Caco-2 (cell line): ENCODE results near the gene ZBTB5. TPM values are rescaled to one million over a fixed set of nuclear protein-coding genes. Genes with fewer than 3 reads are reported as not detected.
"Not testable (repeated sequence)": the region's sequence is repeated elsewhere in the genome, so short reads cannot be mapped to it uniquely, and the experiment has no call there.

Experiments
- Bru-seq: library from RNA; stranded (reverse); fragments of 400-500 nt; gene quantifications from one replicate; lab custom pipeline; 2021; lab: Mats Ljungman, UMichigan
- BruChase-seq, 2 experiments: library from RNA; stranded (reverse); fragments of 400-500 nt; gene quantifications; one replicate each; lab custom pipeline; 2021; lab: Mats Ljungman, UMichigan
- BruUV-seq: library from RNA; stranded (reverse); fragments of 400-500 nt; replicated peaks from 2 replicates; lab custom pipeline; 2021; lab: Mats Ljungman, UMichigan
- CTCF ChIA-PET: fragments of 300-600 bp; sonication (Branson Sonifier 250); formaldehyde crosslinking; loops from one replicate; lab custom pipeline; 2022; ENCODE audit warnings: antibody characterized with exemption; lab: Charles Lee
- POLR2A ChIA-PET: fragments of 300-600 bp; sonication (Branson Sonifier 250); formaldehyde crosslinking; loops from one replicate; lab custom pipeline; 2022; ENCODE audit warnings: antibody characterized with exemption; lab: Charles Lee
- DNase-seq, 2 experiments: peaks; one replicate each; pipeline versions ENCODE4 v3.0.0 to v3.0.0-alpha.2; 2020 to 2022
- H3K27me3 ChIP-seq: replicated peaks from 2 replicates; pipeline ENCODE4 v1.6.0; 2011; ENCODE audit warnings: low read length; ENCODE audit not compliant: control insufficient read depth, insufficient read depth
- H3K36me3 ChIP-seq: 2 replicates; pipeline ENCODE4 v1.5.1; 2011; ENCODE audit warnings: low read length; ENCODE audit not compliant: control insufficient read depth, insufficient read depth
- H3K4me1 ChIP-seq: fragments of 250-450 bp; sonication (Bioruptor Pico); 2 replicates; pipeline ENCODE4 v1.5.1; 2020; ENCODE audit warnings: mild to moderate bottlenecking
- H3K4me3 ChIP-seq: 2 replicates; pipeline ENCODE4 v1.5.1; 2011; ENCODE audit warnings: low read depth, mild to moderate bottlenecking, control low read depth, low read length
- H3K9me3 ChIP-seq: fragments of 250-450 bp; sonication (Bioruptor Pico); 2 replicates; pipeline ENCODE4 v1.5.1; 2020; ENCODE audit warnings: mild to moderate bottlenecking, moderate library complexity
- H3K27ac Mint-ChIP-seq: one replicate; pipeline ENCODE4 v1.8.0; 2022; ENCODE audit warnings: mixed read lengths; ENCODE audit not compliant: unreplicated experiment
- H3K27me3 Mint-ChIP-seq: one replicate; pipeline ENCODE4 v1.8.0; 2022; ENCODE audit warnings: mixed read lengths; ENCODE audit not compliant: insufficient read depth, unreplicated experiment
- H3K36me3 Mint-ChIP-seq: one replicate; pipeline ENCODE4 v1.8.0; 2022; ENCODE audit warnings: mild to moderate bottlenecking, mixed read lengths; ENCODE audit not compliant: insufficient read depth, unreplicated experiment
- H3K4me1 Mint-ChIP-seq: one replicate; pipeline ENCODE4 v1.8.0; 2022; ENCODE audit warnings: low read depth, mixed read lengths; ENCODE audit not compliant: unreplicated experiment
- H3K4me3 Mint-ChIP-seq: one replicate; pipeline ENCODE4 v1.8.0; 2022; ENCODE audit warnings: mild to moderate bottlenecking, moderate library complexity, mixed read lengths; ENCODE audit not compliant: unreplicated experiment
- H3K9me3 Mint-ChIP-seq: one replicate; pipeline ENCODE4 v1.8.0; 2022; ENCODE audit warnings: mixed read lengths; ENCODE audit not compliant: unreplicated experiment
- CTCF ChIP-seq, 2 experiments: fragments of 200-600 bp in 1 of 2; IDR thresholded peaks; 1 replicate in 1 of 2; 2 replicates in 1 of 2; pipeline versions ENCODE4 v1.5.1 to v1.8.0; 2011 to 2022; ENCODE audit warnings: antibody characterized with exemption in 1 of 2, control low read depth in 1 of 2, inconsistent platforms in 1 of 2, low read depth in 1 of 2, low read length in 1 of 2, mild to moderate bottlenecking in 1 of 2, moderate library complexity in 1 of 2; ENCODE audit not compliant: insufficient read depth in 1 of 2, severe bottlenecking in 1 of 2, unreplicated experiment in 1 of 2
- intact Hi-C: fragments of 100-400 bp; cut with micrococcal nuclease; formaldehyde crosslinking; loops from one replicate; pipeline ENCODE4 v1.10.0; 2022; ENCODE audit not compliant: unreplicated experiment
- long read RNA-seq: library from polyadenylated mRNA; stranded (forward); transcript quantifications from one replicate; pipeline ENCODE4 v2.0.0, GENCODE V29; 2022
- total RNA-seq: library from RNA; stranded (reverse); gene quantifications from 2 replicates; pipeline ENCODE4 v1.2.3, GENCODE V29; 2022

Gene ZBTB5, protein sequence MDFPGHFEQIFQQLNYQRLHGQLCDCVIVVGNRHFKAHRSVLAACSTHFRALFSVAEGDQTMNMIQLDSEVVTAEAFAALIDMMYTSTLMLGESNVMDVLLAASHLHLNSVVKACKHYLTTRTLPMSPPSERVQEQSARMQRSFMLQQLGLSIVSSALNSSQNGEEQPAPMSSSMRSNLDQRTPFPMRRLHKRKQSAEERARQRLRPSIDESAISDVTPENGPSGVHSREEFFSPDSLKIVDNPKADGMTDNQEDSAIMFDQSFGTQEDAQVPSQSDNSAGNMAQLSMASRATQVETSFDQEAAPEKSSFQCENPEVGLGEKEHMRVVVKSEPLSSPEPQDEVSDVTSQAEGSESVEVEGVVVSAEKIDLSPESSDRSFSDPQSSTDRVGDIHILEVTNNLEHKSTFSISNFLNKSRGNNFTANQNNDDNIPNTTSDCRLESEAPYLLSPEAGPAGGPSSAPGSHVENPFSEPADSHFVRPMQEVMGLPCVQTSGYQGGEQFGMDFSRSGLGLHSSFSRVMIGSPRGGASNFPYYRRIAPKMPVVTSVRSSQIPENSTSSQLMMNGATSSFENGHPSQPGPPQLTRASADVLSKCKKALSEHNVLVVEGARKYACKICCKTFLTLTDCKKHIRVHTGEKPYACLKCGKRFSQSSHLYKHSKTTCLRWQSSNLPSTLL
- total RNA-seq (12.5 and 13.2 TPM in 2 replicates), Bru-seq, nascent RNA (percentile 83 among the genes with signal in this experiment), BruChase-seq, experiment 1, labeled RNA remaining after a 2-hour chase (percentile 79 among the genes with signal in this experiment), BruChase-seq, experiment 2, labeled RNA remaining after a 6-hour chase (percentile 63 among the genes with signal in this experiment)
- long read RNA-seq, full-length matches to known transcripts, result 2 of 7 reads
- long read RNA-seq, partial matches to known transcripts, result 0 of 7 reads
- long read RNA-seq, other reads (novel, unspliced or antisense), result 5 of 7 reads

GRCh38 chr9:37465249-37466036, at the start of gene ZBTB5:
ZBTB5 (minus strand) TSS chr9:37465450; CDS start chr9:37442551, 22,899 bp downstream.
- POLR2A ChIA-PET, result interaction anchor here (0.6 to 2.5 kb wide), 12 partner anchors 9 to 438 kb away, joined by 3 to 24 read pairs (median 5); partner anchors contain the start of genes GRHPR, POLR1E, TOMM5 and ZCCHC7
- Mint-ChIP-seq H3K36me3 (peaks cover 25% of the 10 kb centered on the region), H3K4me1 (peaks cover 21% of the 10 kb centered on the region), H3K27ac (peak within 1 kb of the TSS; percentile 96), H3K27me3 (no peaks in the 10 kb centered on the region), H3K4me3 (peak within 1 kb of the TSS; percentile 95), H3K9me3 (no peaks in the 10 kb centered on the region)
- H3K9me3 ChIP-seq, result no peaks in the 10 kb centered on the region
- DNase-seq, result peak; percentile 99
- H3K4me1 ChIP-seq, result peaks cover 12% of the 10 kb centered on the region
- intact Hi-C loops, result loop anchor here (2.0 to 5.0 kb wide), 5 partner anchors 19 to 582 kb away; partner anchors contain the start of genes GRHPR, POLR1E and SLC25A51
- no peaks in the 10 kb centered on the region for H3K36me3 ChIP-seq
- no TSS peak for BruUV-seq
- peak within 1 kb of the TSS; percentile 89 for H3K4me3 ChIP-seq
- CTCF ChIA-PET, result interaction anchor here (1.0 kb wide), 2 partner anchors 17 to 43 kb away, joined by 3 read pairs; partner anchors contain the start of gene GRHPR
- TF ChIP-seq CTCF (IDR thresholded peaks at IDR 0.05; ENCODE audit: insufficient read depth in 1 of 2, low read depth in 1 of 2, low read length in 1 of 2, severe bottlenecking in 1 of 2, unreplicated experiment in 1 of 2), result no peak
- H3K27me3 ChIP-seq, result no peaks in the 10 kb centered on the region

- H3K36me3 Mint-ChIP-seq, result peaks cover 6% of the 10 kb centered on the region
- Histone ChIP-seq H3K4me1 (no peaks in the 10 kb centered on the region), H3K4me3 (no peak overlapping the region), H3K9me3 (no peaks in the 10 kb centered on the region), H3K27me3 (no peaks in the 10 kb centered on the region), H3K36me3 (no peaks in the 10 kb centered on the region)
- POLR2A ChIA-PET, result no interaction called here
- no peak overlapping the region for H3K27ac Mint-ChIP-seq
- no peak for DNase-seq
- H3K4me3 Mint-ChIP-seq, result no peak overlapping the region
- intact Hi-C loops, result no loop called here
- CTCF ChIA-PET, result no interaction called here
- no peak for TF ChIP-seq CTCF (IDR thresholded peaks at IDR 0.05; ENCODE audit: insufficient read depth in 1 of 2, low read depth in 1 of 2, low read length in 1 of 2, severe bottlenecking in 1 of 2, unreplicated experiment in 1 of 2)
- BruUV-seq, result no TSS peak
- no peaks in the 10 kb centered on the region for H3K9me3 Mint-ChIP-seq
- no peaks in the 10 kb centered on the region for H3K27me3 Mint-ChIP-seq
- no peaks in the 10 kb centered on the region for H3K4me1 Mint-ChIP-seq
These were observed 49.7 kb upstream of the ZBTB5 start for GRCh38 chr9:37514999-37515398.

DNA sequence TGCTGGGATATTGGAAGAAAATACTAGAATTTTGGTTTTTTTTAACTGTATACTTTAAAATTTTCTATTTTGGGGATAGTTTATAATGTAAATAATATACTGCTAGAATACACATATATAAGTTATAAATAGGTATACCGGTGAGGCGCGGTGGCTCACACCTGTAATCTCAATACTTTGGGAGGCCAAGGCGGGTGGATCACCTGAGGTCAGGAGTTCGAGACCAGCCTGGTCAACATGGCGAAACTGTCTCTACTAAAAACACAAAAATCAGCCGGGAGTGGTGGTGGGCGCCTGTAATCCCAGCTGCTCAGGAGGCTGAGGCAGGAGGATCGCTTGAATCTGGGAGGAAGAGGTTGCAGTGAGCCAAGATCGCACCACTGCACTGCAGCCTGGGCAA, 49.2 kb upstream of the ZBTB5 start:
- H3K36me3 Mint-ChIP-seq, H3K4me1 ChIP-seq, H3K4me3 Mint-ChIP-seq, H3K9me3 Mint-ChIP-seq, POLR2A ChIA-PET, H3K36me3 ChIP-seq, H3K27me3 Mint-ChIP-seq, intact Hi-C loops, H3K9me3 ChIP-seq, CTCF ChIA-PET, H3K27ac Mint-ChIP-seq, BruUV-seq, H3K27me3 ChIP-seq, H3K4me3 ChIP-seq, DNase-seq, H3K4me1 Mint-ChIP-seq: not testable (repeated sequence)
